Activated CD8-positive, alpha-beta memory T cell treated with anti-CD3 and anti-CD28 coated beads for 36 hours (primary cell): Measurements from ENCODE around the gene DTHD1. TPM values are rescaled to one million over a fixed set of nuclear protein-coding genes. Genes with fewer than 3 reads are reported as not detected.

ENCODE experiments used
- CTCF ChIA-PET: fragments of 350-600 bp; sonication (Branson Sonifier 250); formaldehyde crosslinking; loops from one replicate; lab custom pipeline; 2021; ENCODE audit warnings: antibody characterized with exemption; lab: Charles Lee
- POLR2A ChIA-PET: fragments of 350-600 bp; sonication (Branson Sonifier 250); formaldehyde crosslinking; loops from one replicate; lab custom pipeline; 2021; ENCODE audit warnings: antibody characterized with exemption; lab: Charles Lee
- total RNA-seq, 2 experiments: library from RNA; stranded (reverse); gene quantifications; one replicate each; pipeline ENCODE4 v1.2.3, GENCODE V29; 2021

Gene DTHD1
- total RNA-seq, result 1 to 10 TPM; 1.9 to 2.6 TPM

GRCh38 chr4:36281384-36282106 lies at the start of gene DTHD1:
DTHD1 (plus strand) TSS chr4:36281616; CDS start chr4:36281759, 143 bp downstream.
- ChIA-PET POLR2A (interaction anchor here (1.6 kb wide), 1 partner anchor 37 kb away, joined by 10 read pairs; the partner anchor contains the start of gene ARAP2), CTCF (interaction anchor here (0.6 kb wide), 1 partner anchor 1330 kb away, joined by 5 read pairs; no protein-coding TSS in a partner anchor)

GRCh38 chr4:36233567-36234266 lies 47.7 kb upstream of the DTHD1 start:
- ChIA-PET POLR2A (no interaction called here), CTCF (interaction anchor here (0.9 kb wide), 1 partner anchor 22 kb away, joined by 3 read pairs; no protein-coding TSS in a partner anchor)

GRCh38 chr4:36235306-36235705 lies 46.1 kb upstream of the DTHD1 start:
- CTCF ChIA-PET, result no interaction called here
- POLR2A ChIA-PET, result no interaction called here

GRCh38 chr4:36236159-36236558 lies 45.3 kb upstream of the DTHD1 start:
- POLR2A ChIA-PET, result no interaction called here
- CTCF ChIA-PET, result interaction anchor here (0.7 to 0.9 kb wide), 2 partner anchors 28 to 53 kb away, joined by 3 read pairs; no protein-coding TSS in a partner anchor

- CTCF ChIA-PET, result no interaction called here
- POLR2A ChIA-PET, result no interaction called here
These were observed 43.8 kb upstream of the DTHD1 start for GRCh38 chr4:36237366-36238313.

- ChIA-PET CTCF (interaction anchor here (1.6 kb wide), 1 partner anchor 82 kb away, joined by 3 read pairs; no protein-coding TSS in a partner anchor), POLR2A (no interaction called here)
These were observed 39.6 kb upstream of the DTHD1 start for GRCh38 chr4:36241771-36242170.

- ChIA-PET POLR2A (interaction anchor here (0.5 to 2.4 kb wide), 4 partner anchors 9 to 44 kb away, joined by 3 to 19 read pairs (median 8); no protein-coding TSS in a partner anchor), CTCF (interaction anchor here (0.6 to 2.6 kb wide), 8 partner anchors 12 to 974 kb away, joined by 3 to 15 read pairs (median 3); no protein-coding TSS in a partner anchor)
These were observed 38.6 kb upstream of the DTHD1 start for GRCh38 chr4:36242629-36243354.

GRCh38 chr4:36243355-36244256 lies 37.8 kb upstream of the DTHD1 start:
- CTCF ChIA-PET, result interaction anchor here (0.6 to 2.6 kb wide), 13 partner anchors 11 to 974 kb away, joined by 3 to 15 read pairs (median 3); no protein-coding TSS in a partner anchor
- POLR2A ChIA-PET, result interaction anchor here (0.5 to 2.4 kb wide), 14 partner anchors 9 to 167 kb away, joined by 3 to 19 read pairs (median 5); partner anchors contain the start of gene DTHD1

GRCh38 chr4:36244257-36245082 lies 36.9 kb upstream of the DTHD1 start, which contains the start of gene ARAP2:
ARAP2 (minus strand) TSS chr4:36244514; CDS start chr4:36229486, 15,028 bp downstream.
- CTCF ChIA-PET, result interaction anchor here (0.6 to 2.6 kb wide), 16 partner anchors 10 to 155 kb away, joined by 3 to 15 read pairs (median 3); no protein-coding TSS in a partner anchor
- POLR2A ChIA-PET, result interaction anchor here (0.6 to 2.4 kb wide), 13 partner anchors 8 to 167 kb away, joined by 3 to 19 read pairs (median 5); partner anchors contain the start of gene DTHD1

GRCh38 chr4:36249610-36250009 lies 31.8 kb upstream of the DTHD1 start:
- CTCF ChIA-PET, result interaction anchor here (1.0 kb wide), 1 partner anchor 18 kb away, joined by 3 read pairs; no protein-coding TSS in a partner anchor
- POLR2A ChIA-PET, result no interaction called here

GRCh38 chr4:36251983-36252382 lies 29.4 kb upstream of the DTHD1 start:
- ChIA-PET POLR2A (interaction anchor here (0.6 kb wide), 1 partner anchor 9 kb away, joined by 3 read pairs; no protein-coding TSS in a partner anchor), CTCF (interaction anchor here (1.0 kb wide), 1 partner anchor 73 kb away, joined by 4 read pairs; no protein-coding TSS in a partner anchor)

- ChIA-PET CTCF (interaction anchor here (1.0 to 3.3 kb wide), 2 partner anchors 10 to 26 kb away, joined by 4 to 15 read pairs; partner anchors contain the start of gene ARAP2), POLR2A (interaction anchor here (0.9 to 2.4 kb wide), 4 partner anchors 10 to 32 kb away, joined by 3 to 8 read pairs (median 3); partner anchors contain the start of gene ARAP2)
These were observed 27.0 kb upstream of the DTHD1 start for GRCh38 chr4:36254371-36254770.

- POLR2A ChIA-PET, result interaction anchor here (1.5 to 2.4 kb wide), 2 partner anchors 9 to 11 kb away, joined by 3 to 8 read pairs; partner anchors contain the start of gene ARAP2
- CTCF ChIA-PET, result interaction anchor here (0.7 to 3.3 kb wide), 2 partner anchors 11 to 21 kb away, joined by 3 to 15 read pairs; partner anchors contain the start of gene ARAP2
These were observed 25.8 kb upstream of the DTHD1 start for GRCh38 chr4:36255577-36255976.

GRCh38 chr4:36256398-36256891 lies 25.0 kb upstream of the DTHD1 start:
- CTCF ChIA-PET, result no interaction called here

GRCh38 chr4:36260731-36261130 lies 20.7 kb upstream of the DTHD1 start:
- CTCF ChIA-PET, result no interaction called here
- POLR2A ChIA-PET, result no interaction called here

More at GRCh38 chr4:36256398-36256891, 25.0 kb upstream of the DTHD1 start:
- POLR2A ChIA-PET, result interaction anchor here (0.6 to 1.0 kb wide), 3 partner anchors 11 to 51 kb away, joined by 3 to 5 read pairs (median 3); partner anchors contain the start of gene ARAP2
